ENCODE measurements around the gene NFU1.
"Not testable (repeated sequence)": the region's sequence is repeated elsewhere in the genome, so short reads cannot be mapped to it uniquely, and the experiment has no call there.

NFU1 gene

GRCh38 chr2:69387770-69388481, 49.3 kb downstream of the NFU1 start:
- DNase-seq (ENCODE audit: low read depth in 2 of 2): no peak

- DNase-seq (ENCODE audit: low read depth in 2 of 2): peak; percentile 90 to 92
These were observed 50.2 kb downstream of the NFU1 start, which contains the start of gene GFPT1 for GRCh38 chr2:69386789-69387734. GFPT1 (minus strand) TSS chr2:69387227; CDS start chr2:69387071, 156 bp downstream.

GRCh38 chr2:69386360-69386759, 50.9 kb downstream of the NFU1 start:
- DNase-seq (ENCODE audit: low read depth in 2 of 2): no peak

GRCh38 chr2:69385443-69386151, 51.6 kb downstream of the NFU1 start:
- peak in 1 of 2 experiments; percentile 28 for DNase-seq (ENCODE audit: low read depth in 2 of 2)

- DNase-seq (ENCODE audit: low read depth in 2 of 2): no peak
These were observed 52.6 kb downstream of the NFU1 start for GRCh38 chr2:69384618-69385081.

GRCh38 chr2:69383176-69383812, 53.9 kb downstream of the NFU1 start:
- DNase-seq (ENCODE audit: low read depth in 2 of 2): no peak

- no peak for DNase-seq (ENCODE audit: low read depth in 2 of 2)
These were observed 54.7 kb downstream of the NFU1 start for GRCh38 chr2:69382547-69382946.

GRCh38 chr2:69381337-69381737, 55.9 kb downstream of the NFU1 start:
- DNase-seq (ENCODE audit: low read depth in 2 of 2): no peak

- DNase-seq (ENCODE audit: low read depth in 2 of 2): no peak
These were observed 56.9 kb downstream of the NFU1 start for GRCh38 chr2:69380072-69380917.

GRCh38 chr2:69376403-69376802, 60.8 kb downstream of the NFU1 start:
- DNase-seq (ENCODE audit: low read depth in 2 of 2): no peak

GRCh38 chr2:69375494-69376353, 61.5 kb downstream of the NFU1 start:
- no peak for DNase-seq (ENCODE audit: low read depth in 2 of 2)

GRCh38 chr2:69372767-69373166, 64.5 kb downstream of the NFU1 start:
- no peak for DNase-seq (ENCODE audit: low read depth in 2 of 2)

- no peak for DNase-seq (ENCODE audit: low read depth in 2 of 2)
These were observed 67.4 kb downstream of the NFU1 start for GRCh38 chr2:69369802-69370201.

- DNase-seq (ENCODE audit: low read depth in 2 of 2): no peak
These were observed 68.6 kb downstream of the NFU1 start for GRCh38 chr2:69368588-69368987.

GRCh38 chr2:69359371-69359770, 77.9 kb downstream of the NFU1 start:
- DNase-seq (ENCODE audit: low read depth in 2 of 2): no peak

GRCh38 chr2:69358914-69359313, 78.3 kb downstream of the NFU1 start:
- no peak for DNase-seq (ENCODE audit: low read depth in 2 of 2)

GRCh38 chr2:69356471-69356870, 80.8 kb downstream of the NFU1 start:
- no peak for DNase-seq (ENCODE audit: low read depth in 2 of 2)

- not testable (repeated sequence) for DNase-seq (ENCODE audit: low read depth in 2 of 2)
These were observed 82.3 kb downstream of the NFU1 start for GRCh38 chr2:69354976-69355375.

GRCh38 chr2:69353360-69353759, 83.9 kb downstream of the NFU1 start:
- DNase-seq (ENCODE audit: low read depth in 2 of 2): no peak

GRCh38 chr2:69348781-69349180, 88.5 kb downstream of the NFU1 start:
- no peak for DNase-seq (ENCODE audit: low read depth in 2 of 2)

Data from fibroblast of skin of left quadriceps (primary cell).